ENCODE data around the gene SLC16A14. TPM values are rescaled to one million over a fixed set of nuclear protein-coding genes. Genes with fewer than 3 reads are reported as not detected.

SLC16A14 gene
- total and polyA plus RNA-seq, 2 donors from 2014 or later: 1.5 to 6.6 TPM

DNA sequence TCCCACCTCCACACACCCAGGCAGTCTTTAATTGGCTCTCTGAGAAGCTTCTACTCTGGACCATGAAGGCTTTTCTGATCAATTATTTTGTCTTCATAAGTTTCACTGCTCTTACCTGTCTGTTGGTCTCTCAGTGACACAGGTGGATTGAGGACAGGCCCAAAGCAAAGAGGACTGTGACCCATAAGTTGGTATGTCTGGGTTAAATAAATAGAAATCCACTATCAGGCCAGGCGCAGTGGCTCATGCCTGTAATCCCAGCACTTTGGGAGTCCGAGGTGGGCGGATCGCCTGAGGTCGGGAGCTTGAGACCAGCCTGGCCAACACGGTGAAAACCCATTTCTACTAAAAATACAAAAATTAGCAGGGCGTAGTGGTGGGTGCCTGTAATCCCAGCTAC lies 2.7 kb upstream of the SLC16A14 start:
- Histone ChIP-seq H3K27ac (ENCODE audit: low read depth in 2 of 2, low read length in 2 of 2) (no peak overlapping the region), H3K9me3 (ENCODE audit: control insufficient read depth in 2 of 3, insufficient read depth in 1 of 3, low read length in 3 of 3) (no peaks in the 10 kb centered on the region), H3K27me3 (ENCODE audit: control insufficient read depth, insufficient read depth, low read length) (no peaks in the 10 kb centered on the region), H3K9ac (ENCODE audit: low read length in 3 of 3) (no peak overlapping the region), H3K36me3 (ENCODE audit: control insufficient read depth in 2 of 3, insufficient read depth in 3 of 3, low read length in 3 of 3) (no peaks in the 10 kb centered on the region), H3K4me3 (ENCODE audit: low read length in 3 of 3) (no peak overlapping the region), H3K4me1 (ENCODE audit: control insufficient read depth in 2 of 3, insufficient read depth in 2 of 3, low read depth in 1 of 3, low read length in 3 of 3) (peaks cover 0 to 4% (median 0%) of the 10 kb centered on the region in 3 donors)
- no peak for DNase-seq
- intact Hi-C loops (cut with DNase I): no loop called here
- TF ChIP-seq CTCF (IDR thresholded peaks at IDR 0.05; ENCODE audit: borderline replicate concordance, extremely low read depth, insufficient read depth): no peak
- FAIRE-seq: no peak

- Histone ChIP-seq H3K27me3 (ENCODE audit: control insufficient read depth, insufficient read depth, low read length) (no peaks in the 10 kb centered on the region), H3K9me3 (ENCODE audit: control insufficient read depth in 2 of 3, insufficient read depth in 1 of 3, low read length in 3 of 3) (no peaks in the 10 kb centered on the region), H3K9ac (ENCODE audit: low read length in 3 of 3) (peak overlapping the region in 1 of 3 donors; percentile 67), H3K27ac (ENCODE audit: low read depth in 2 of 2, low read length in 2 of 2) (no peak overlapping the region), H3K36me3 (ENCODE audit: control insufficient read depth in 2 of 3, insufficient read depth in 3 of 3, low read length in 3 of 3) (no peaks in the 10 kb centered on the region), H3K4me1 (ENCODE audit: control insufficient read depth in 2 of 3, insufficient read depth in 2 of 3, low read depth in 1 of 3, low read length in 3 of 3) (peaks cover 0 to 4% (median 0%) of the 10 kb centered on the region in 3 donors), H3K4me3 (ENCODE audit: low read length in 3 of 3) (no peak overlapping the region)
- TF ChIP-seq CTCF (IDR thresholded peaks at IDR 0.05; ENCODE audit: borderline replicate concordance, extremely low read depth, insufficient read depth): no peak
- DNase-seq (no peak), FAIRE-seq (no peak)
- intact Hi-C loops (cut with DNase I): no loop called here
Observed at GRCh38 chr2:230069402-230069801, 678 bp upstream of the SLC16A14 start.

DNA sequence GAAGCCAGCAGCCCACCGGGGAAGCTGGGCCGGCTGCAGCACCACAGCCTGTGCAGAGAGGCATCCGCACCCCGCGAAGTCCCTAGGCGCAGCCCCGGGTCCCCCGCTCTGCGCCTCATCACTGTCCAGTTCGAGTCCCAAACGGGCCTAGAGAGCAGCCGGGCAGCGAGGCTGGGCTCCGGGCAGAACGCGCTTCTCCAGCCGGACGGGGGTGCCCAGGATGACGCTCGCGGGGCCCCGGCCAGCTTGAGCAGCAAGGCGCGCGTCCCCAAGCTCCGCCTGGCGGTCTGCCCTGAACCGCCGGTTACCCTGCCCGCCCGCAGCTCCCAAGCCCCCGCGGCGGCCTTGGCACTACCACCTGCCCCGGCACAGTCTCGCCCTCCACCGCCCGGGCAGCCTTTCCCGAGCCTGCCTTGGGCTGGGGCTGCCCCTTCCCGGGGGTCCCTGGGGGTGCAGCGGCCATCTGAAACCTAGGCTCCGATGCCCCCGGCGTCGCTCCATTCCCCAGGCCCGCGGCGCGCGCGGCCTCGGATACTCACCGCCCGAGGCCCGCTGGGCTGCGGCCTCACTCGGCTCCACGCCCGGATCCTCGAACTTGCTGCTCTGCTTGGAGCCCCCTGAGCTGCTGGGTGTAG lies 591 bp downstream of the SLC16A14 start:
- intact Hi-C loops (cut with DNase I): no loop called here
- peak overlapping the region in 2 of 3 donors; percentile 46 to 67 for H3K9ac ChIP-seq (ENCODE audit: low read length in 3 of 3)

More for the DNA sequence above, 591 bp downstream of the SLC16A14 start:
- FAIRE-seq (no peak), DNase-seq (peak; percentile 69 to 86 (median 74))
- Histone ChIP-seq H3K9me3 (ENCODE audit: control insufficient read depth in 2 of 3, insufficient read depth in 1 of 3, low read length in 3 of 3) (no peaks in the 10 kb centered on the region), H3K27ac (ENCODE audit: low read depth in 2 of 2, low read length in 2 of 2) (peak overlapping the region; percentile 23 to 35), H3K4me1 (ENCODE audit: control insufficient read depth in 2 of 3, insufficient read depth in 2 of 3, low read depth in 1 of 3, low read length in 3 of 3) (peaks cover 0 to 4% (median 0%) of the 10 kb centered on the region in 3 donors), H3K27me3 (ENCODE audit: control insufficient read depth, insufficient read depth, low read length) (no peaks in the 10 kb centered on the region), H3K36me3 (ENCODE audit: control insufficient read depth in 2 of 3, insufficient read depth in 3 of 3, low read length in 3 of 3) (no peaks in the 10 kb centered on the region), H3K4me3 (ENCODE audit: low read length in 3 of 3) (peak overlapping the region; percentile 46 to 62 (median 46))
- peak; percentile 12 for TF ChIP-seq CTCF (IDR thresholded peaks at IDR 0.05; ENCODE audit: borderline replicate concordance, extremely low read depth, insufficient read depth)
